NCI-H2196 (cell line): Measurements from ENCODE around the gene GTPBP4.

Experiments
- DNase-seq: peaks from one replicate; lab custom pipeline; 2025; ENCODE audit not compliant: unreplicated experiment; lab: John Stamatoyannopoulos, UW

GTPBP4 gene

DNA sequence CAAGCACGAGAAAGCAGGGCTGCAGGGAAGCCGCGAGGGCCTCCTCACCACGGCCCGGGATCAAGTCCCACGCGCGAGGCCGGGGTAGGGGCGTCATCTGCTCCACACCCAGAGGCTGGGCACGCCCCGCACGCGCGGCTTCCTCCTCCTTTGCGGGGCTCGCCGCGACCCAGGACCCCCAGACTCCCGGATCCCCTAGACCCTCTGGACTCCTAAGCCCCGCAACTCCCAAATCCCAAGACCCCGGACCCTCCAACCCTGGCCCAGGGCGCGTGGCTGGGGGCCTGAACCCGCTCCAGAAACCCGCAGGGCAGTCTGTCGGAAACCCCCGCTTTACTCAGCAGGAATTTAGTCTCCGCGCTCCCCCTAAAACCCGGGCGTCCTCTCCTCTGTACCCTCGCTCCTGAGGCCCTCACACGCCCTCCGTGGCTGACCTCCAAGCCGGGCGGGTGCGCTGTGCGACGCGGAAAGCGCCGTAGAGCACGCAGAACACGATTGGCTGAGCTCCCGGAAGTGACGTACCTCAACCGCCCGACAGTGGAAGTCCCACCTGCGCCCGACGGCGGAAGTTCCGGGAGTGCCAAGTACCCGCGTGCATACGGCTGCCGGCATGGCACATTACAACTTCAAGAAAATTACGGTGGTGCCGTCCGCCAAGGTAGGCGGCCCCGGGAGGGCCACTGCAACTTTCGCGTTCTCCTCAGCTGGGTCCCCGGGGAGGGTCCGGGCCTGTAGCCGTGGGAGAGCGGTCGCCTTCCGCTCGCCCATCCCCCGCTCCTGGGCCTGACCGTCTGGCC, at the start of gene GTPBP4:
GTPBP4 (plus strand) TSS at position 565 of the 797 bp plus-strand sequence; CDS start at position 611, 46 bp downstream.
- peak; percentile 90 for DNase-seq

DNA sequence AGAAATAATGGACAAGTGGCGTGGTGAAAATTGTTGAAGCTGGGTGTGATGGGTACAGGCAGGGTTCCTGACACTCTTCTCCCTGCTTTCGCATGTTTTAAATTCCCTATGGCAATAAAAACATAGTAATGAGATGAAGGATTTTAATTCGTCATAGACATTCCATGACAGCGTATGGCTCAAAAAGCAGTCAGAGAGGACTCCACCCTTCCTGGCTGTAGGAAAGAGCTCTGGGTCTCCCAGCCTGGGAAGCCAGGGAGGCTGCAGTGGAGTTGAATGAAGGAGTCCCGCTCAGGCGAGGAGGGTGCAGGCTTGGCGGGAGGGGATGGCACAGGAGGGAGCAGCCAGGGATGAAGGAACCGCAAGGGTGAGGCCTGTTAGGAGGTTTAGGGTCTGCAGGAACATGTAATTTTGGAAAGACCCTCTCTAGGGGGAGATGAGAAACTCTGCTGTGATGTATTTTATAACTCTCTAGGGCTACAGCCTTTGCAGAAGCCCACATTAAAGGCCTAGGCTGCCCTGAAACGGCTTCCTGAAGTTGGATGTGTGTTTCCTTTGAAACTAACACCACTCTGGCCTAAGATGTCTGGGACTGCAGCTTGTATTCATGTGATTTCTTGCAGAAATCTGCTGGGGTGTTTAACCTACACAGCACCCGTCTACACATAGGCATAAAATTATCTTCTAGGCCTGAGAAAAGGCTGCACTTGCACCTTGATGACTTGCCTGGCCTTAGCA, 49.1 kb upstream of the GTPBP4 start:
- no peak for DNase-seq

DNA sequence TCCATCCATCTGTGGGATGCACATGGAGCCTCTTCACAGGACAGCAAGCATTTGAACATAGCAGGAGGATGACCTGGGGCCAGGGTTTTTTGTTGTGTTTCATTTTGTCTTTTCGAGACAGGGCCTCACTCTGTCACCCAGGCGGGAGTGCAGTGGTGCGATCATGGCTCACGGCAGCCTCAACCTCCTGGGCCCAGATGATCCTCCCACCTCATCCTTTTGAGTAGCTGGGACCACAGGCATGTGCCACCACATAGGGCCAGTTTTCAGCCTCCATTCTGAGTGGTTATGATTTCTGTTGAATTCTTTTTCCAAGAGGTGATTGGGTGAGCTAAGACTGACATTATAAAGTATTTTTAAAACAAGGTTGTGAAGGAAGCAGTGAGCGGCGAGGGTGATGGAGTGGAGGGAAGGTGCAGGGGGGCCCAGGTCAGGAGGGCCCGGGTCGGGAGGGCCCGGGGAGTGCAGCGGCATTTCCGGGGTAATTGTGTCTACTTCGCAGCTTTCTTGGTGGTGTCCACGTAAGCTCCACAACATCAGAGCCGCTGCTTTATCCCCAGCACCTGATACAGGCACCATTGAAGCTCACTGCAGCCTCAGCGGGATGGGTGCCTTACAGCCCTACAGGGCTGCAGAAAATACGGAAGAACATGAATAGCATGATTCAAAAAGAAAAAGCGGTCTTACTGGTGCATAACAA, 44.8 kb upstream of the GTPBP4 start:
- no peak for DNase-seq

DNA sequence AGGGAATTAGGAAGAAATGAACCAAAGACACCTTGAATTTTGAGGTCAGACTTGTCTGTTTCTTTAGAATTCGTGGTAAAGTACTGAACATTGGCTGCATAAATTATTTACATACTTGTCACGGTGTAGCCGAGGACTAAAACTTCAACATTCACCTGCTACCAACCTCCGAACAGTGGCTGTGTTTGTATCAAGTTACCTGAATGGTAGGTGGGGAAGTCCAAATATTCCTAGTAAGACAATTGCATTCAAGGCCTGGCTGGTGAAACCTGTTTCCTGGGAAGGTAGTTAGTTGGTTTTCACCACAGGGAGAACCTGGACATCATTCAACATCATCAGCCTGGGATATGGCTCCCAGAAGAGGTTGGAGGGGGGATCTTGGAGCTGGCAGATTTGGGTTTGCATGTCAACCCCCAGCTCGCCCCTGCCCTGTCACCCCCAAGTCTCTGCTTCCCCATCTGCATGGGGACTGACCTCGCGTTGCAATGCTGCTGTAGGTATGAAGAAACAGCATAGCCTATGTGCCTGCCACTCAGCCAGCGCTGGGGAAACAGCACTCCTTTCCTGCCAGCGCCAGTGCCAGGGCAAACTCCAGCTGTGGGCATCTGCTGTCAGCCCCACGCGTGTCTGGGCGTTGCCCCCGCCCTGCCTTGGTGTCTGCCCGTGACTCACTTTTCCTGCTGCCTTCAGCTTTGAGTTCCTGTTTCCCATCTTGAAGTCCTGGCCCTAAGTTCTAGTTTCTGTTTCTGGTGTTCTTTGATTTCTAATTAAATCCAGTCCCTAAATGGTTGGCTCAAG, 44.0 kb upstream of the GTPBP4 start:
- no peak for DNase-seq

DNA sequence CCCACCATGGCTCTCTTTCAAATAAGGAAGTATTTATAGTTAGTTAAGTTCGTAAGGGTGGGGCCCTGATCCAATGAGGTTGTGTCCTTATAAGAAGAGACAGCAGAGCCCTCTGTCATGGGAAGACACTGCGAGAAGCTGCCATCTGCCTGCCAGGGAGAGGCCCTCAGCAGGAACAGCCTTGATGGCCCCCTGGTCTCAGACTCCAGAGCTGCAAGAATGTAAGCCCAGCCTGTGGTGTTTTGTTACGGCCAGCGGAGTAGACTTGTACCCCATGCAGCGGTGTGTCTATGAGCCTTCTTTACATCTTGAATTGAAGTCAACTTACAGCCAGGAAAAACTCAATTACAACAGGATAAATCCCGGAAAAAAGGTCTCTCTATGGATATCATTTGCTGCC, 42.5 kb upstream of the GTPBP4 start:
- no peak for DNase-seq

DNA sequence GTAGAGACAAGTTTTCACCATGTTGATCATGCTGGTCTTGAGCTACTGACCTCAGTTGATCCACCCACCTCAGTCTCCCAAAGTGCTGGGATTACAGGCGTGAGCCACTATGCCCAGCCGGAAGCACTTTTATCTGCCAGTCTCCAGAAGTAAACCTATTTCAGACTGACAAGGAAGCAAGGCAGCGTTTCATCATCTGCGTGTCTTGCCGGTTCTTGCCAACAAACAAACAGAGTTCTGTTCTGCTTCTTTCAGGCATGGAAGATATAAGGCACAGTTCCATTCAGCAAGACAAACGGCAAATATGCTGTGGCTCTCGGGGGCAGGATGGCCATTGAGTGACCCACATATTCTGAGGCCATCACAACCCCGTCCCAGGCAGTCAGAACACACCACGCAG, 41.2 kb upstream of the GTPBP4 start:
- no peak for DNase-seq

DNA sequence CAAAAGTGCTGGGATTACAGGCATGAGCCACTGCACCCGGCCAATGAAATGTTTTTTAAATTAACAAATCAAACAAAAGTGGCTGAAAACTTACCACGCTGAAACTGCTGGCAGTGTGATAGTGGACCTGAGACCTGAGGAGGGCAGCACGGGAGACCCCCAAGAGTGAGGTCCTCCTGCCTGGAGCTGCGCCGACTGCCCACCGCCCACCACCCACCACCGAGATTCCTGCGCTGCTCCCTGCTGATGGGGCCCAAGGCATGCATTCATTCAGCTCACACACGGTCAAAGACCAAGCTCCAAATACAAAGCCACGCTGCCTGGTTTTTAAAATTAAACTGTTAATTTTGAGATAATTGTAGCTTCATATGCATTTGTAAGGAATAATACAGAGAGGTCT, 40.4 kb upstream of the GTPBP4 start:
- no peak for DNase-seq

DNA sequence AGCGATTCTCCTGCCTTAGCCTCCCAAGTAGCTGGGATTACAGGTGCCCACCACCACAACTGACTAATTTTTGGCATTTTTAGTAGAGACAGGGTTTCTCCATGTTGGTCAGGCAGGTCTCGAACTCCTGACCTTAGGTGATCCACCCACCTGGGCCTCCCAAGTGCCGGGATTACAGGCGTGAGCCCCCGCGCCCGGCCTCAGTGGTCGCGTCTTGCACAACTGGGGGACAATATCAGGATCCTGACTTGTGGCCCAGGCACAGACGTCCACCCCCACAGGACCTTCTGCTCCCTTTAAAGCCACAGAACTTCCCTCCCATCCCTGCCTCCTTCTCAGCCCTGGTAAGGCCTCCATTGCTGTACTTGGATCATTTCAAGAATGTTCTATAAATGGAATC, 39.9 kb upstream of the GTPBP4 start:
- DNase-seq: no peak

DNA sequence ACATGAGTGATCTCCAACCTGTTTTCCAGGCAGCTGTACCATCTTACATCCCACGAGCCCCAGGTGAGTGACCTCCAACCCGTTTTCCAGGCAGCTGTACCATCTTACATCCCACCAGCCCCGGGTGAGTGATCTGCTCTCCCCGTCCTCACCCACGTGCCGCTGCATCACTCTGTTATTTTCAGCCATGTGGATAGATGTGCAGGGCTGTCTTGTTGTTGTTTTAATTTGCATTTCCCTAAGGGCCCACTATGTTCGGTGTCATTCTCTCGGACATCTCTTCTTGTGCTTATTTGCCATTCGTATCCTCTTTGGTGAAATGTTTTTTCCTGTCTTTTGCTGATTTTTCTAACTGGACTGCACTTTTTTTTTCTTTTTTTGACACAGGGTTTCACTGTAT, 38.8 kb upstream of the GTPBP4 start:
- DNase-seq: no peak

DNA sequence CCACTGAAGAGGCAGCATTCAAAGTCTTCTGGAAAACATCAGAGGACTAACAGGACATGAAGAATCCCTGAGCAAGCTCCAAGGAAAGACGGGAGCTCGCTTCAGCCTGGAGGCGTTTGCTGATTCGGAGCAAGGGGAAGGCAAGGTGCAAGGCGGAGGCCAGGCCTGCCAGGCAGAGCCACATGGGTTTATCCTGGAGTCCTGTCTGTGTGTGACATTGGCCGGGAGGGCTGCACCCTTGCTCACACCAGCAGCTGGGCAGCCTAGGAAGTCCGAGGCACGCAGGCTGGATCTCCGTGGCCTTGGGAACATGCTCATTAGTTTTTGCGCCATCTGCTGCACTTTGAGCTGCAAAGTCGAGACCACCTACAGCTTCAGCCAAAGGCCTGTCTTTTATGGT, 34.4 kb upstream of the GTPBP4 start:
- DNase-seq: no peak

DNA sequence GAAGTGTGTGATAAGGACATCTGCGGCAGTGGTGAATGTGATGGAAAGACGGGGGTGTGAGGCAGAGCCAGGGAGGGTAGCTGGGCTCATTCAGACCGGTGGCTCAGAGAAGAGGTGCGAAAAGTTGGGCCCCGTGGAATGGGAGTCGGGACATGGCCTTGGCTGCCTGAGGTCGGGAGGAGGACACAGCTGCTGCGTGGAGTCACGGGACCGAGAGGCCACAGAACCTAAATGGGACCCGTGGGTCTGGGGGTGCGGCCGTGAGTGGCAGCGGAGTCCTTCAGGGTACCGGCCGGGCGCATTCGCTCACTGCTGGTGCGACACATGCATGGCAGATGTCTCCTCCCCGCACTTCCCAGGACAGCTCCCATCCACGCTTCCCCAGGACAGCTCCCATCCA, 33.8 kb upstream of the GTPBP4 start:
- no peak for DNase-seq

DNA sequence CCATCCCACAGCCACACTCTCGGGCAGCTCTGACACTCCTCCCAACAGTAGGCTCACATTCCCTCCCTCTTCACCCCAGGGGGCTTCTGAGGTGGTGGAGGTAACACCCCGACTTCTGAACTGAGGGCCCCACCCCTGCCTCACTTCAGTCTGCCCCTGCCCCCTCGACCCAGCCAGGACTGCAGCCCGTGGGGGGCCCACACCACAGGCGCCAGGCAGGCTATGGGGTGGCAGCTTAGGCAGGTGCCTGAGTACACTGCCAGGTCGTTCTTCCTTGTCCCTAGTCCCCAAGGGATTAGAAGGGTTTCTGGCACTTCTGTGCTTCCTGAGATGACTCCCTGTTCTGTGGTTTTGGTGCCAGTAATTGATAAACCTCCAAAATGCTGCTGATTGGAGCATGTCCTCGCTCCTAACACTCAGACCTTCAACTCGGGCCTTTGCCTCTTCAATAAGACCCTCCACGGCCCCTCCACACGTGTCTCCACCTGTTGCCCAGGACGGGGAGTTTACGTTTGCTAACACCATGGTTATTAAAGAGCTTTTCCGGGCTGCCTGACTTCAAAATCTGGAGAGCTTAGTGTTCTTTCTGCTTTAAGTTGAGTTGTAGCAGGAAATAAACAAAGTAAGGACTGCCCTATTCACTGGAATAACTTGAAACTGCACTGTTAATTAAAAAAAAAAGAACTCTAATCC, 33.0 kb upstream of the GTPBP4 start:
- DNase-seq: no peak

DNA sequence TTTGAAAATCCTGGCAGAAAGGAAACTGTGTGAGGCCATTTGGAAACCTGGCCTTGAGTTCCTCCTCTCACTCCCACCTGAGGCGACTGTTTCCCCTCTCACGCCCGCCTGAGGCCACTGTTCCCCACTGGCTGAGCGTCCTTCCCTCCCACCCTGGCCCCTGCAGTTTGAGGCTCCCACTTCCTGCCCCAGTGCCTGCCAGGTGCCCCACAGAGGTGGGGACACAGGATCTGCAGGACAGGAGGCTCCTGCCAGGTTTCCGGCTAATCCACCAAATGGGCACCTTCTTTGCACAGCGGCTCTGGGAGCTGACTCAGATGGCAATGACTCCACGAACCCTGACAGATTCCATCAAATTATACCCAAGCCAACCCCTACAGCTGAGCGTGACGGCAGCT, 32.4 kb upstream of the GTPBP4 start:
- no peak for DNase-seq

DNA sequence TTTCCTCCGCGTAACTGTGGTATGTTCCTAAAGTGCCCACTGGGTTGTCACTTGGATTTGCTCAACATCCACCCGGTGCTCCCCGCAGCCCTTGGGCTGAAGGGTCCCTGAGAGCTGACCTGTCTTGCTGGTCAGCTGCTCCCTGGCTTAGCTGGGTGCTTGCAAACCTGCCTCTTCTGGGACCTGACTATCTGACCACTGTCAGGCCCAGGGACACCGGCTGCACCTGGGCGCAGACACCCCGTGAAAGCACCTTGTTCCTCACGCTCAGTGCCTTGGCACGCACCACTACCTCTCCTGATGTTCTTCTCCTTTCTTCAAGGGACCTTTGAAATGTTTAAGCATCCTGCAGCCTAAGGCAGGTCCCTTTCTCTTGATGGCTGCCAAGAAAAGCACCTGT, 30.1 kb upstream of the GTPBP4 start:
- DNase-seq: no peak

DNA sequence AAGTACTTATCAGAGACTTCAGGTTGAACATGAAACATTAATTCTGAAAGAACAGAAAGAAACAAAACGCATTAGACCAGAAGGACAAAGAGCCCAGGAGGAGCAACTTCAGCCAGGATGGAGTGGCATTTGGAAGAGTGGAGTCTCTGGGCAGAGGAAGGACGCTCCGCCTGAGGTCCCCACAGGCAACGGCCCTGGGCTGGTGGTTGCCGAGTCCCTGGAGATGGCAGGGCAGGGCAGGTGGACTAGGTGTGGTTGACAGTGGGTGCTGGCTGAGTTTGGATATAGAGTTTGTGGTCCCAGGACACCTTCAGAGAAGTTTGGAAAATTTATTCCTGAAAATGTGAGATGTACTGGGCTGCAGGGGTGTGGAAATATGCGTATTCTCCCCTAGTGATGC, 29.4 kb upstream of the GTPBP4 start:
- DNase-seq: no peak

DNA sequence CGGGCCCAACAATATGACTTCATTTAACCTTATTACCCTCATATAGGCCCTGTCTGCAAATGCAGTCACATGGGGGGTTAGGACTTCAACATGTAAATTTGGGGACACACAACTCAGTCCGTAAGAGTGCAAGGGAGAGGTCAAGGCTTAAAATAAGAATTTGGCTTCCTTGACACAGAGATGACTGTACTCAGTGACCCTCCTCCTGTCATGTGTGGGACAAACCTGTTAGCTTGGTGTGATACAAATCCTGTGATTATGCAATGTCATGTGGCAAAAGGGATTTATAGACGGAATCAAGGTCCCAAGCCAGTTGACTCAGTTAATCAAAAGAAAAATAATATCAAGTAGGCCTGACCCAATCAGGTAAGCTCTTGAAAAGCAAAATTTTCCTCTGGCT, 25.9 kb upstream of the GTPBP4 start:
- no peak for DNase-seq

DNA sequence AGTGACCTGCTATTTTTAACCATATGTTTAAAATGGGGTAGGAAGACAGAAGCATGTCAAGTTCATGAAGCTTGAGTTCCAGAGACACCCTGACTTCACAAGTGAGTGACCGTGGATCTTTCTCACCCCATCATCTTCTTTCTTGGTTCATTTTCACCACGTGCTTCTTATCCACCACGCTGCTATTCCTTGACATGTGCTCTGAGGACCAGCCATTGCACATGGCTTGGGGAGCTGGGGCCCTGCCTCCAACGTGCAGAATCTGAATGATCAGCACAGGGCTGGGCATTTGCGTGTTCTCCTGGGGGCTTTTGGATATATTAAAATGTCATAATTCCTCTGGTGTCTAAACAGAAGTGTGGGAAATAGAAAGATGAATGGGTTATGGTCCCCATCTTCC, 25.0 kb upstream of the GTPBP4 start:
- DNase-seq: no peak

DNA sequence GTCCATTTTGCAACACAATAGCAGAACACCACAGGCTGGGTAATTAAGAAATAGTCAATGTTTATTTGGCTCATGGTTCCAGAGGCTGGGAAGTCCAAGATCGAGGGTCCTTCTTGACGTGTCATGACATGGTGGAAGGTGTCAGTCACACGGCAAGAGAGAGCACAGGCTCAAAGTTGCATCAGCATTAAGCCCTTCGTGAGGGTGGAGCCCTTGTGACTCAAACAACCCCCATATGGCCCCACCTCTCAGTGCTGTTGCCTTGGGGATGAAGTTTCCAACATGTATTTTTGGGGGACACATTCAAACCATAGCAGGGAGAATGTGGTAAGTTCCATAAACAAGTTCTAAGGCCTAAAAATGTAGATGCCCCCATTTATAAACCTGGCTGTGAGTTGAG, 24.6 kb upstream of the GTPBP4 start:
- DNase-seq: no peak

DNA sequence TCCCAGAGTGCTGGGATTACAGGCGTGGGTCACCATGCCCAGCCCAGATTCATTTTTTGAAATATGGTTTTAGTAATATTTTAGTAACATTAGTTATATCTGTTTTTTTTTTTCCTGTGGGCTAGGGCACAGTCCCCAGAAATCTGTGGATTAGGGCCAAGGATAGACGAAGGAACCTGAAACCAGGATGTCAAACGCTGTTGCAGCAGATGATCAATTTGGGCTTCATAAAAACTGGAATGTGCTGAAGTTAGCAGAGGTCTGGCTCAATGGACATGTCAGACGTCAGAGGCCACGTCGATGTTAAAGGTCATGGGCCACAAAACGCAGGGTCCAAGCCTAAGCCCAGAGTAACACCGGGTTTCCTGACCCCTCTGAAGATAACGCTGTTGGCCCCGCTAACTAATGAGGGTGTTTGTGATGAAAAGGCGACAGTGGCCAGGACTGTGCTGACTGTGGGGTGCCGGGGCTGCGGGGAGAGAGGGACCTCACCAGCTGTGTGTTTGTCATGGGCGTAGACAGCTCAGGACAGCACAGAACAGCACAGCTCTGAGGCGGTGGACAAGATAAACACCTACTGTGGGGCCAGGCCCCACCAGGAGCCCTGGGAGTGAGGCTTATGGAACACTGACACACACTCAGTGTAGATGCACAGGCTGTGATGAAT, 23.8 kb upstream of the GTPBP4 start:
- no peak for DNase-seq

DNA sequence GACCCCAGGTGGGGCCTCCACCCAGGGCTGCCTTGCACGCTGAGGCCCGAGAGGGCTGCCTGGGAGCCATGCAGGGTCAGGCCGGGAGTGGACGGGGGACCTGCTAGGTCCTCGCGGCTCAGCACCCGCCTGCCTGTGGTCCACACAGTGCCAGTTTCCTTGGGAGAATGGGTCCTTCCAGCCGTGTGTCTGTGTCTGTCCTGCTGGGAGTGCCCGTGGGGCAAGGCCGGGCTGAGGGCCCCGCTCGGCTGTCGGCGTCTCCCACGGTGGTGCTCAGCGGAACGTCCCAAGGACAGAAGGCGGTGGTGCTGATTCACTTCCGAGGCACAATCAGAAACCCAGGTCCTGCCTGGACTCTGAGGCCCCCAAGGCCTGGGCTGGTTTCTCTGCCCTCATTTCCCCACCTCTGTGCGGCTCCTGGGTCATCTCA, 23.2 kb upstream of the GTPBP4 start:
- DNase-seq: no peak
